Natural killer cell treated with Interleukin-12 subunit alpha and Interleukin-12 subunit beta and Interleukin-15 and Interleukin-18, amount 100 ng/mL, for 72 hours (primary cell): ENCODE data around the gene F2R. TPM values are rescaled to one million over a fixed set of nuclear protein-coding genes. Genes with fewer than 3 reads are reported as not detected.

Source experiments
- ATAC-seq, 2 donors: fragments of 150-1000 bp; cut with Tn5 transposase in 1 of 2; sonication (Bioruptor Pico), chemical (Tn5 transposase) in 1 of 2; 2 replicates each; pipeline ENCODE4 v1.10.0; 2021
- DNase-seq: peaks from one replicate; pipeline ENCODE4 v3.0.0; 2022; ENCODE audit warnings: low spot score
- H3K27ac Mint-ChIP-seq, 2 donors: 1 replicate in 1 of 2; 2 replicates in 1 of 2; pipeline ENCODE4 v1.8.0; 2022; ENCODE audit warnings: mixed read lengths in 2 of 2, mild to moderate bottlenecking in 1 of 2, moderate library complexity in 1 of 2
- H3K27me3 Mint-ChIP-seq, 2 donors: 1 replicate in 1 of 2; 2 replicates in 1 of 2; pipeline ENCODE4 v1.8.0; 2022; ENCODE audit warnings: mixed read lengths in 2 of 2
- H3K36me3 Mint-ChIP-seq: one replicate; pipeline ENCODE4 v1.8.0; 2022; ENCODE audit warnings: mixed read lengths
- H3K4me1 Mint-ChIP-seq, 2 donors: 1 replicate in 1 of 2; 2 replicates in 1 of 2; pipeline ENCODE4 v1.8.0; 2022; ENCODE audit warnings: low read depth in 2 of 2, mixed read lengths in 2 of 2, mild to moderate bottlenecking in 1 of 2
- H3K4me3 Mint-ChIP-seq: one replicate; pipeline ENCODE4 v1.8.0; 2022; ENCODE audit warnings: mixed read lengths
- H3K9me3 Mint-ChIP-seq: 2 replicates; pipeline ENCODE4 v1.8.0; 2022; ENCODE audit warnings: mixed read lengths
- total RNA-seq, 2 donors: library from RNA; stranded (reverse); gene quantifications; one replicate each; pipeline ENCODE4 v1.2.3, GENCODE V29; 2022

F2R gene
- total RNA-seq, 2 donors from 2014 or later: 8.1 to 23.7 TPM

DNA sequence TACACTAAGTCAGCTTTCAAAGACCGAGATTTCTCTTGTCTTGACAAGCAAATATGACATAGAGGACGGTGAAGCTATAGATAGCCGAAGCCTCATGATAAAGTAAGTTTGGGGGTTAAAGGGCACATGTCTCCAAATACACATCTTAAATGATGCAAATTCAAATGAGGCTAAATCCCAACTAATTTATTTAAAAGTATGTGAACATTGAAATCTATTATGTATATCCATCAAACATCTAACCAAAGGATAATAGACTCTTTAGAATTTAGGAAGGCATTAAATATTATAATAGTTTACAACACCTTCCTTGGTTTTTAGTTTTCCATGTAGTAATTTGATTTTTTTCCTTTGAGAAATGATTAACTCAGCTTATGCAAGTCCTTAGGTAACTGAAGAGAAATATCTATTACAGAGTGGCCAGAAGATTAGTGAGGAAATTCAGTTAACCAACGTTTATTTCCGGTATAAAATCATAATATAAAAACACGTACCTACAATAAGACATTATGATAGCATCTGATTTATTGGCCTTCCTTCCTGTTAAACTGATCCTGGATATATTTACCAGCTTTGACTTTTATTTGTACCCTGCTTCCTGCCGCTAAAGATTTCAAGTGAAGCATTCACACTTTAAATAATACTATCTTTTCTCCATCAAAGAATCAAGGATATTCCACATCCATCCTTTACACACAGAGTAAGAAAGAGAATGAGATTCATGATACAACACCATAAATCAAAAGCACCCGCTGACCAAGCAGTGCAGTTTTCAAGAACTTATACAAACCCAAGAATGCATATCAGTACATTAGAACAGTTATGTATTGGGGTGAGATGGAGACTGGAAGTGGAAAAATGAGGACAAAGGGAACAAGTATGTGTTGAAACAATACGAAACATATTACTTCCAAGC is 31.9 kb upstream of the F2R start:
- DNase-seq (no peak), ATAC-seq (no peak)
- H3K27me3 Mint-ChIP-seq: no peaks in the 10 kb centered on the region
- peaks cover 31 to 36% of the 10 kb centered on the region in 2 donors for H3K4me1 Mint-ChIP-seq
- H3K9me3 Mint-ChIP-seq: no peaks in the 10 kb centered on the region
- H3K36me3 Mint-ChIP-seq: peaks cover 34% of the 10 kb centered on the region
- H3K27ac Mint-ChIP-seq: peak overlapping the region; percentile 32 to 69
- H3K4me3 Mint-ChIP-seq: no peak overlapping the region

DNA sequence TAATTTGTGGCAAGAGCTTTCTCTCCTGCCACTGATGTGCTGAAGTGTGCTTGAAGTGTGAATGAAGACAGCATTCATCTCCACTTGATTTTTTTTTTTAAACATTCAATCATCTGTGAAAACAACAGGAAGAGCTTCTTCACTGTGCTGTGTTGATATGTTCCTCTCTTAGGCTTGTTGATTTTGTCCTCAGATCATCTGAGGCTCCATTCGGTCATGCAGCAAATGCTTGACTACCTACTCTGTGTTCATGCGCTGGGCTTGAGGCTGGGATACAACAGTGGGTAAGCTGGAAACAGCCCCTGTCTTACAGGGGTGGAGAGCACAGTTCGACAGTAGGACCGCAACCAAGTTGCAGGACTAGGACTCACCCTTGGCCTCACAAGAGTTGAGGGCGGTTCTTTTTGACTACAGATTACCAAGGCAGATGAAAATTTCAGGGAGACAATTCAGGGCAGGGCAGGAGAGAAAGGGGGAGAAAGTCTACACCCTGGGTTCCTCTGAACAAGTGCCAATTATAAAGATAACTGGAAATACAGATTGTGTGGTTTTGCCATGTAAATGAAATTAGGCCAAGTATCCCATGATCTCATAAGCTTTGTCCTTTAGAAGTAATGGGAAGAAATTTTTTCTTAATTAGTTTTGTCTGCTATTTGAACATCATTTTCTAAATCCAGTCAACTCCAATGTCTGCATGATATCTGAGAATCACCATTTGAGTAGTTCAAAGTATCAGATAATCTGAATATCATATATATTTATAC is 31.0 kb upstream of the F2R start:
- H3K9me3 Mint-ChIP-seq: no peaks in the 10 kb centered on the region
- H3K4me3 Mint-ChIP-seq: no peak overlapping the region
- no peak for DNase-seq
- no peak for ATAC-seq
- peaks cover 28 to 34% of the 10 kb centered on the region in 2 donors for H3K4me1 Mint-ChIP-seq
- peaks cover 29% of the 10 kb centered on the region for H3K36me3 Mint-ChIP-seq
- H3K27ac Mint-ChIP-seq: peak overlapping the region; percentile 32 to 69
- H3K27me3 Mint-ChIP-seq: no peaks in the 10 kb centered on the region

DNA sequence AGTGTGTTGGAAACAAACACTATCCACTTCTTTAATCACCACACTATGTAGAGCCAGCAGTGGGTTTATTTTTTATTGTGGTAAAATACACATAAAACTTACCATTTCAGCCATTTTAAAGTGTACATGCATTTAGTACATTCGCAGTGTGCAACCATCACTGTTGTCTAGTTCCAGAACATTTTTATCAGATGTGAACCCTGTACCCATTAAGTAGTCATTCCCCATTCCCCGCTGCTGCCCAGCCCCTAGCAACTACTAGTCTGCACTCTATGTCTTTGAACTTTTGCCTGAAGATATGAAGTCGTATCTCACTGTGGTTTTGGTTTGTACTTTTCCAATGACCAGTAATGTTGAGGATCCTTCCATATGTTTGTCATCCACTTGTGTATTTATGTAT is 30.2 kb upstream of the F2R start:
- Mint-ChIP-seq H3K9me3 (no peaks in the 10 kb centered on the region), H3K4me1 (peaks cover 22 to 32% of the 10 kb centered on the region in 2 donors), H3K27me3 (no peaks in the 10 kb centered on the region), H3K36me3 (peaks cover 23% of the 10 kb centered on the region), H3K4me3 (no peak overlapping the region), H3K27ac (peak overlapping the region in 1 of 2 donors; percentile 27)
- DNase-seq (no peak), ATAC-seq (no peak)

DNA sequence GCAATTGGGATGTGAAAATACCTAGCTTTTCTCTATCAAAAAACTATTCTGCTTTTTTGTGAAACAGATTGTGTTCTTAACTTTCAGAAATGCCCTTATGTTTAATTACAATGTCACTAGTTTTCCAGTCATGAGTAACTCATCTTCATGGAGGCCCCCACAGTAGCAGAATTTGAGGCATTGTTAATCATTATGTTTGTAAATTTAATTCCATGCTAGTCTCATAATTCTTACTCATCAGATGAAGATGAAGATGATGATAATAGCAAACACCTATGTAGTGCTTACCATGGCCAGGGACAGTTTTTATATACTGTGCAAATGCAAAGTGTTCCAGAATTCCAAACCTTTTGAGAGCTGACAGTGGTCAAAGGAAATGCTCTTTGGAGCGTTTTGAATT is 27.7 kb upstream of the F2R start:
- no peaks in the 10 kb centered on the region for H3K27me3 Mint-ChIP-seq
- ATAC-seq: no peak
- H3K27ac Mint-ChIP-seq: no peak overlapping the region
- no peak overlapping the region for H3K4me3 Mint-ChIP-seq
- H3K9me3 Mint-ChIP-seq: no peaks in the 10 kb centered on the region
- no peak for DNase-seq
- peaks cover 17% of the 10 kb centered on the region for H3K36me3 Mint-ChIP-seq
- H3K4me1 Mint-ChIP-seq: peaks cover 26 to 43% of the 10 kb centered on the region in 2 donors

DNA sequence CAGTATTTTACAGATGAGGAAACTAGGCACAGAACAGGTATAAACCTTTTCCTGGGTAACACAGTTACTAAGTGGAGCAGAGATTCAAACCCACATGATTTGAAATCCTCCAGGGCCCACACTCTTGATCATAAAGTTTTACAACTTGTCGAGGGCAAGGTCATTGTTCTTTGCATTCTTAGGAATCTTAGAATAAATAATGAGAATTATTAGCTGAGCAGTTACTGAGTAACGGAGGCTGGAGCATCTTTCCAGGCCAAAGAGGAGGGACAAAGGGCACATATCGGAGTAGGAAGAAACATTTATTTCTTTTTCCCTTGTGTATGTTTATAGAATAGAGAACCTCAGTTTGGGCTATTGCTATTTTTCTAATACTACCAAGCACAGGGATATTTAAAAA is 27.1 kb upstream of the F2R start:
- Mint-ChIP-seq H3K27me3 (no peaks in the 10 kb centered on the region), H3K9me3 (no peaks in the 10 kb centered on the region), H3K4me3 (no peak overlapping the region), H3K4me1 (peaks cover 26 to 43% of the 10 kb centered on the region in 2 donors), H3K36me3 (peaks cover 17% of the 10 kb centered on the region), H3K27ac (no peak overlapping the region)
- ATAC-seq: no peak
- DNase-seq: no peak

DNA sequence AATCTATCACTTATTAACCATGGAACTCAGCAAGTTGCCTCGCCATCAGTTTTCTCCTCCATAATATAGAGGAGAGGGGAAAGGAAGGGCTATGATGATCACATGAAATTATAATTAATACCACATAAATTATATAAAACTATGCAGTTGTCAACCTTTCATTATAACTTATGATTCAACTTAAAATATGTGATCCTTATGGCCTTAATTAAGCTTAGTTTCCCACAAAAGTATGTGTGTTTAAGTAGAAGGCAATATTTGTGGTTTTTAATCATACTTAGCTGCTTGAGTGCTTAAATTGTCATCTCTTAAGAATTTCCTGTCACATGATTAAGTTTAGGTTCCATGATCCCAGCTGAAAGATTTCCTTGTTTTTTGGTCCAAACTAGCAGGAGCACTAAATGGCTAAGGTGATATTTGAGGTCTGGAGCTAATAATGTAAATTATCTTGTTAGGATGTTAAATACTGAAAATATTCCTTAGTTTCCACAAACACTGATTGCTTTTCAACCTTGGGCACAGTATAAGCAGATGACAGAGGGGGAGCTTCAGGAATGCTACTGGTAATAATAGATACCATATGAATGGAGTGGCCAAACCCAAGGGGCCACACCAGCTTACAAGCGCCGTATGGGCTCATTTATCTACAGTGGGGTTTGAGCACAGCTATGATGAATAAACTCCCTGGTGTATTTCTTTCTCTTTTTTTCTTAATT is 26.4 kb upstream of the F2R start:
- ATAC-seq: no peak
- Mint-ChIP-seq H3K4me3 (no peak overlapping the region), H3K27ac (peak overlapping the region; percentile 59 to 60)

DNA sequence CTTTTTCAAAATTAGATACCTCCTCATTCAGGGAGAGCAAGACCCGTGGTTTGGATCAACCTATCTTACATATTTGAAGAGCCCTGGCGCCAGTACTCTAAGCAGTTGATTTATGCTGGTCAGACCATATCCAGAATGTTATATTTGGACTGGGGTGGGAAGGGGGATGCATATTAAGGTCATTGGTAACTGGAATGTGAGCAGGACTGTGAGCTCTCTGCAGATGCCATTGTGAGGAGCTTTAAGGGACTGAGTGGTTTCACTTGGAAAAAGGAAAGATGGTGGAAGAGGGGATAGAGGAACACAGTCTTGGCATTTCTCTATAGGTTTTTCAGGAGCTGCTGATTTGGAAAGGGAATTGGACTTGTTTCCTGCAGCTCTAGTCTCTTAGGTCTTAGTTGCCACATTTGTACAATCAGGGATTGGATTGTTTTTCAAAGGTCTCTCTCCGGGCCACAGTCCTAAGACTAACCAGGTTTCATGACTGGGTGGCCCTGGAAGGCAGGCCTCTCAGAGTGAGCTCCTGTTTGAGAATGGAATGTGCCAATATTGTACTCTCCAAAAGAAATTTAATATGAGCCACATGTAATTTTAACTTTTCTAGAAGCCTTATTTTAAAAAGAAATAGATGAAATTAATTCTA is 25.8 kb upstream of the F2R start:
- peak overlapping the region; percentile 59 to 60 for H3K27ac Mint-ChIP-seq
- no peak overlapping the region for H3K4me3 Mint-ChIP-seq
- H3K4me1 Mint-ChIP-seq: peaks cover 21 to 39% of the 10 kb centered on the region in 2 donors
- H3K27me3 Mint-ChIP-seq: no peaks in the 10 kb centered on the region
- DNase-seq (no peak), ATAC-seq (no peak)
- H3K9me3 Mint-ChIP-seq: no peaks in the 10 kb centered on the region
- H3K36me3 Mint-ChIP-seq: peaks cover 11% of the 10 kb centered on the region

More for the DNA sequence above, 26.4 kb upstream of the F2R start:
- peaks cover 12% of the 10 kb centered on the region for H3K36me3 Mint-ChIP-seq
- no peaks in the 10 kb centered on the region for H3K27me3 Mint-ChIP-seq
- H3K9me3 Mint-ChIP-seq: no peaks in the 10 kb centered on the region
- DNase-seq: no peak
- H3K4me1 Mint-ChIP-seq: peaks cover 22 to 39% of the 10 kb centered on the region in 2 donors

DNA sequence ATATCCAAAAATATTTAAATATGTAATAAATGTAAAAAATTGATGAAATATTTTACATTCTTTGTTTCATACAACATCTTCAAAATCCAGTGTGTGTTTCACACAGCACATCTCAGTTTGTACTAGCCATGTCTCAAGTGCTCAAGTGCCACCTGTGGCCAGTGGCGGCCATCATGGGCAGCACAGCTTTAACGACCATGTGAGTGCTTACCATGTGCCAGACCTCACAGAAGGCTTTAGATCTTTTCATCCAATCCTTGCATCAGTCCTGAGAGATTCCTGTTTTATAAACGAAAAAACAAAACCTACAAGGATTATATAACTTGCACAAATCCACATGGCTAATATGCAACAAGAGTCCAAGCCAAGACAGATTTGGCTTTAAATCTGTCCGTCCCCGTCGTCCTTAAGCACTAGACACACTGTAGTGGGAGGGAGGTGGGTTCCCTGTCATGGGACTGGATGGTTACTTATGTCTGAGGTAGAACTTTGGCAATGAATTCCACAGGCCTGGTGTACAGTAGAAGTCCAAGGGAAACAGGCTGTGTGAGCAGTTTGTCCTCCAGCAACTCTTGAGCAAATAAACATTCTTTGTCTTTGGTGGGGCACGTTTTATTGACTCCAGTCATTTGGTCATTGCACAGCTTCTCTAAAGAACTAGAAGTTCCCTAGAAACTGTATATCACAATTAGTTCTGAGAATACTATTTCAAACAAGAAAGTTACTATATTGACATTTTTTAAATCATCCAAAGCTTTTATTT is 25.0 kb upstream of the F2R start:
- ATAC-seq (no peak), DNase-seq (no peak)
- Mint-ChIP-seq H3K27me3 (no peaks in the 10 kb centered on the region), H3K4me1 (peaks cover 19 to 41% of the 10 kb centered on the region in 2 donors), H3K9me3 (no peaks in the 10 kb centered on the region), H3K36me3 (peaks cover 13% of the 10 kb centered on the region), H3K27ac (peak overlapping the region; percentile 87 to 91), H3K4me3 (peak overlapping the region; percentile 48)

DNA sequence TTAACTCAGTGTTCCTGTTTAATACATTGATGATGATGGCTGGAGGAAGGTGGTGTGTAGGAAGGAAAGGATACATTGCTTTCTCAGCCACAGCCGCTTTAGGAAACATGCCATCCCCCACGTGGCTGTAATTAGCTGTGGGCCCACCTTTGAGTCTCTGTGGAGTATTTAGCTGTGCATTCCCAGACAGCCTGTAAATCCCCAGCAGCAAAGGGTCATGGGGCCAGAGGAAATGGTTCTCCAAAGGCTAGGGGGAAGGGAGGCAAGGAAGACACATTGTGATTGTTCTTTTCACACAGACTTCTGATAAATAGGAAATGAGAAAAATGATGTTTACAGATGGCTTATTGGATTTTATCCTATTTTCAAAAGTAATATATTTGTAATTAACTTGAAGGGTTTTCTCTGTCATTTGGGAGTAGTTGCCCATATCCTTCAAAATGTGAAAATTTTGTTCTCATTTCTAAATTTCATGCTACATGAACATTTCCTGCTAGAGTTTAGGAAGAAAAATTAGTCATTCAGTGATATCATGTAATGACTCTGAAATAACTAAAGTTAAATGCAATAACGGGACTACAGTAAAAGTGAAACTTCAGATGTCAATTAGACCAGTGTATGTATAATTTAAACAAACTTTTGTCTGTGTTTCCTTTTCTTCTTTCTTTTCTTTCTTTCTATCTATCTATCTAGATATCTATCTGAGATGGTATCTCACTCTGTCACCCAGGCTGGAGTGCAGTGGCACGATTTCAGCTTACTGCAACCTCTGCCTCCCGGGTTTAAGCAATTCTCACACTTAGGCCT is 24.3 kb upstream of the F2R start:
- DNase-seq: no peak
- Mint-ChIP-seq H3K4me3 (peak overlapping the region; percentile 48), H3K27me3 (no peaks in the 10 kb centered on the region), H3K4me1 (peaks cover 24 to 47% of the 10 kb centered on the region in 2 donors), H3K36me3 (peaks cover 18% of the 10 kb centered on the region), H3K27ac (peak overlapping the region; percentile 87 to 91), H3K9me3 (no peaks in the 10 kb centered on the region)
- ATAC-seq: peak; percentile 75 to 88

DNA sequence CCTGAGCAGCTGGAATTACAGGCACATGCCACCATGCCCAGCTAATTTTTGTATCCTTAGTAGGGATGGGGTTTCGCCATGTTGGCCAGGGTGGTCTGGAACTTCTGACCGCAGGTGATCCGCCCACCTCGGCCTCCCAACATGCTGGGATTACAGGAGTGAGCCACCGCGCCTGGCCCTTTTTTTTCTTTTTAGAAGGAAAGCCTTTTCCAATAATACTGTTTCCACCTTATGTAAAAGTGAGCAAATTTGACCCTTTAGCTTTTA is 23.7 kb upstream of the F2R start:
- DNase-seq: no peak
- H3K4me1 Mint-ChIP-seq: peaks cover 24 to 47% of the 10 kb centered on the region in 2 donors
- H3K27ac Mint-ChIP-seq: peak overlapping the region; percentile 87 to 91
- H3K36me3 Mint-ChIP-seq: peaks cover 13% of the 10 kb centered on the region
- no peaks in the 10 kb centered on the region for H3K27me3 Mint-ChIP-seq
- H3K9me3 Mint-ChIP-seq: no peaks in the 10 kb centered on the region
- ATAC-seq: no peak
- H3K4me3 Mint-ChIP-seq: peak overlapping the region; percentile 48

DNA sequence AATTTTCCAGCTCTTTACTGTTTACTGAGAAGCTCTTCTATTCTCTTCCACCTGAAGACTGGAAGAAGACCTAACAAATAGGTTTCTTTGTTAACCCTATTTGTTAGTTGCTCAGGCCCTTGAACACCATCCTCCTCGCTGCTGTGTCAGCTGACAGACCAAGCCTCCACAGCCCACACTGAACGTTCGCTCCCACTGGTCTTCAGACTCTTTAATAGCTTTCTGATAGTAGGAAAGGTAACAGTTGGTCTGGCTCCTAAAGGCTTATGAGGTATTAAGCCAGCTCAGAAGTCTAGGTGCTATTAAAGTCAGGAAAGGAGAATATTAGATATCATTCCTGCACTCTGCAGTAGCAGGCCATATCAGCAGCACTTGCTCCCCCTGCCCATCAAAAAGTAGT is 23.3 kb upstream of the F2R start:
- Mint-ChIP-seq H3K36me3 (peaks cover 13% of the 10 kb centered on the region), H3K4me3 (peak overlapping the region; percentile 48), H3K27ac (peak overlapping the region; percentile 87 to 91), H3K4me1 (peaks cover 24 to 47% of the 10 kb centered on the region in 2 donors), H3K9me3 (no peaks in the 10 kb centered on the region), H3K27me3 (no peaks in the 10 kb centered on the region)
- DNase-seq (no peak), ATAC-seq (no peak)

DNA sequence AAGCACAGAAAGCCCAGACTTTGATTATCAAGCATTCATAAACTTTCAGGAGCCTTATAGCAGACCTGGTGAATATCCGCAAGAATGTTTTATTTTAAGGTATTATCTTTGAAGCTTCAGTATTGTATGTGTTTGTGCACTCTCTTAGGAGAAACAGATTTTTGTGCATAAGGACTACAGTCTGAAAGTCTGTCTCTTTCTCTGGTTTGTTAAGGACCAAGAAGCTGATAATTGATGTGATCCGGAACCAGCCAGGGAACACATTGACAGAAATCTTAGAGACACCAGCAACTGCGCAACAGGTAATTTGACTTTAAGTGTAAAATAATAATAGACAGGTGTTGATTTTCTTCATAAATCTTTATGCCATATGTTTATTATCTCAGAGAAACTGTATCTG is 22.8 kb upstream of the F2R start:
- no peaks in the 10 kb centered on the region for H3K9me3 Mint-ChIP-seq
- H3K4me1 Mint-ChIP-seq: peaks cover 24 to 47% of the 10 kb centered on the region in 2 donors
- no peak overlapping the region for H3K4me3 Mint-ChIP-seq
- DNase-seq (no peak), ATAC-seq (no peak)
- H3K27me3 Mint-ChIP-seq: no peaks in the 10 kb centered on the region
- peak overlapping the region; percentile 87 to 91 for H3K27ac Mint-ChIP-seq
- H3K36me3 Mint-ChIP-seq: peaks cover 13% of the 10 kb centered on the region
